Right lobe of liver (tissue), 6 donors: ENCODE measurements around the gene TIGD4. TPM values are rescaled to one million over a fixed set of nuclear protein-coding genes. Genes with fewer than 3 reads are reported as not detected.

Experiments used
- ATAC-seq, 4 donors: fragments of 200-7000 bp; cut with Tn5 transposase; one replicate each; pipeline ENCODE4 v1.9.1; 2020; ENCODE audit warnings: mild to moderate bottlenecking in 4 of 4, moderate library complexity in 4 of 4
- DNase-seq, 3 donors: peaks; one replicate each; pipeline ENCODE4 v3.0.0-alpha.2; 2020
- H3K27ac ChIP-seq, 3 donors: fragments of 200-600 bp; one replicate each; pipeline ENCODE4 v1.8.0; 2022
- H3K27me3 ChIP-seq, 2 donors: fragments of 200-600 bp; one replicate each; pipeline ENCODE4 v1.8.0; 2022
- H3K36me3 ChIP-seq, 4 donors: fragments of 200-600 bp; sonication (generic) in 1 of 4; one replicate each; pipeline versions ENCODE4 v1.5.1 to v1.8.0; 2017 to 2022; ENCODE audit warnings: control low read depth in 1 of 4
- H3K4me1 ChIP-seq, 4 donors: fragments of 200-600 bp; sonication (generic) in 1 of 4; one replicate each; pipeline versions ENCODE4 v1.5.1 to v1.8.0; 2017 to 2022; ENCODE audit warnings: control low read depth in 1 of 4
- H3K4me3 ChIP-seq, 3 donors: fragments of 200-600 bp; one replicate each; pipeline ENCODE4 v1.8.0; 2022
- H3K9me3 ChIP-seq, 4 donors: fragments of 200-600 bp; sonication (generic) in 1 of 4; one replicate each; pipeline versions ENCODE4 v1.5.1 to v1.8.0; 2017 to 2022; ENCODE audit warnings: control low read depth in 1 of 4
- CTCF ChIP-seq, 4 donors: fragments of 200-600 bp in 3 of 4; fragments of 450-650 bp in 1 of 4; IDR thresholded peaks; one replicate each; pipeline versions ENCODE4 v1.5.1 to v1.8.0; 2016 to 2022; ENCODE audit warnings: antibody characterized with exemption in 4 of 4, mild to moderate bottlenecking in 2 of 4
- POLR2A ChIP-seq: fragments of 450-650 bp; IDR thresholded peaks from one replicate; pipeline ENCODE4 v1.6.1; 2017; ENCODE audit warnings: antibody characterized with exemption, mild to moderate bottlenecking
- WGBS: methylation state at CpG from one replicate; pipeline ENCODE4 v1.1.6; 2018; ENCODE audit warnings: low coverage, low lambda C conversion rate; ENCODE audit not compliant: insufficient coverage; ENCODE audit errors: missing lambda C conversion rate; 5-methylcytosine and 5-hydroxymethylcytosine counted together
- intact Hi-C, 2 donors: fragments of 100-400 bp; cut with DNase I; formaldehyde crosslinking; loops; one replicate each; pipeline versions ENCODE4 v1.11.2 to v1.14.1; 2022
- total RNA-seq, 6 experiments: library from RNA; depleted of rRNA in 2 of 6; stranded (reverse); fragments of >200 nt in 2 of 6; fragmentation: NEBNext Ultra II Directional in 3 of 6; extraction: Animal tissue kit (Norgen Biotek cat#: 25700) in 3 of 6; gene quantifications; one replicate each; pipeline versions ENCODE4 v1.1.0 to v1.2.4, GENCODE V29; 2016 to 2023
- donor health status: DM: no; HTN: yes; CAD: no.
- donor health status: DM: no; HTN: no; CAD: no.
- donor health status: DM: no; HTN: no; CAD: no.
- donor health status: DM: no; HTN: yes; CAD: no.
- donor health status: DM: no; HTN: yes; CAD: no.

Gene TIGD4
- total RNA-seq, 6 experiments from 2014 or later, result 0.11 to 0.37 (median 0.18) TPM; not detected in 2

GRCh38 chr4:152747444-152747843, 32.1 kb downstream of the TIGD4 start:
- no peak overlapping the region for H3K27ac ChIP-seq
- H3K9me3 ChIP-seq, result no peaks in the 10 kb centered on the region
- ATAC-seq, result no peak
- H3K27me3 ChIP-seq, result no peaks in the 10 kb centered on the region
- TF ChIP-seq CTCF (IDR thresholded peaks at IDR 0.05) (no peak), POLR2A (no peak)
- H3K4me1 ChIP-seq, result no peaks in the 10 kb centered on the region
- WGBS, result 34% methylated on average over 2 of the region's 2 CpGs
- no peaks in the 10 kb centered on the region for H3K36me3 ChIP-seq
- intact Hi-C loops, result no loop called here
- no peak for DNase-seq
- H3K4me3 ChIP-seq, result no peak overlapping the region

- no peaks in the 10 kb centered on the region for H3K36me3 ChIP-seq
- H3K27me3 ChIP-seq, result no peaks in the 10 kb centered on the region
- TF ChIP-seq CTCF (IDR thresholded peaks at IDR 0.05), result no peak
- no peak for TF ChIP-seq POLR2A
- no peak for ATAC-seq
- no peaks in the 10 kb centered on the region for H3K9me3 ChIP-seq
- intact Hi-C loops, result no loop called here
- H3K27ac ChIP-seq, result no peak overlapping the region
- no peak for DNase-seq
- WGBS, result 49% methylated on average over 3 of the region's 3 CpGs
- H3K4me3 ChIP-seq, result no peak overlapping the region
- H3K4me1 ChIP-seq, result no peaks in the 10 kb centered on the region
These were observed 40.7 kb downstream of the TIGD4 start for GRCh38 chr4:152738827-152739226.

- Histone ChIP-seq H3K9me3 (no peaks in the 10 kb centered on the region), H3K4me3 (no peak overlapping the region), H3K27me3 (no peaks in the 10 kb centered on the region), H3K27ac (no peak overlapping the region), H3K4me1 (no peaks in the 10 kb centered on the region), H3K36me3 (no peaks in the 10 kb centered on the region)
- intact Hi-C loops, result no loop called here
- no peak for ATAC-seq
- whole genome bisulfite sequencing, result 61% methylated on average over 3 of the region's 3 CpGs
- DNase-seq, result no peak
- TF ChIP-seq POLR2A (no peak), CTCF (IDR thresholded peaks at IDR 0.05) (no peak)
These were observed 43.6 kb downstream of the TIGD4 start for GRCh38 chr4:152735906-152736305.

GRCh38 chr4:152735396-152735859, 44.1 kb downstream of the TIGD4 start:
- no peaks in the 10 kb centered on the region for H3K27me3 ChIP-seq
- WGBS, result 2% methylated on average over 2 of the region's 2 CpGs
- intact Hi-C loops, result no loop called here
- no peak overlapping the region for H3K4me3 ChIP-seq
- TF ChIP-seq CTCF (IDR thresholded peaks at IDR 0.05) (peak; percentile 59 to 64 (median 64)), POLR2A (no peak)
- H3K4me1 ChIP-seq, result no peaks in the 10 kb centered on the region
- DNase-seq (no peak), ATAC-seq (peak; percentile 63 to 68 (median 66))
- no peaks in the 10 kb centered on the region for H3K36me3 ChIP-seq
- H3K9me3 ChIP-seq, result no peaks in the 10 kb centered on the region
- no peak overlapping the region for H3K27ac ChIP-seq

GRCh38 chr4:152734699-152735050, 44.9 kb downstream of the TIGD4 start:
- WGBS, result 53% methylated on average over 3 of the region's 3 CpGs
- intact Hi-C loops, result no loop called here
- no peaks in the 10 kb centered on the region for H3K9me3 ChIP-seq

More at GRCh38 chr4:152734699-152735050, 44.9 kb downstream of the TIGD4 start:
- no peak for DNase-seq
- TF ChIP-seq CTCF (IDR thresholded peaks at IDR 0.05), result no peak
- TF ChIP-seq POLR2A, result no peak
- Histone ChIP-seq H3K36me3 (no peaks in the 10 kb centered on the region), H3K4me1 (no peaks in the 10 kb centered on the region), H3K4me3 (no peak overlapping the region), H3K27ac (no peak overlapping the region), H3K27me3 (no peaks in the 10 kb centered on the region)
- no peak for ATAC-seq
